ENCODE measurements around the gene KIAA0232. TPM values are rescaled to one million over a fixed set of nuclear protein-coding genes. Genes with fewer than 3 reads are reported as not detected.
A peak's percentile ranks its signal among the peaks of the same experiment; 100 is the strongest.

KIAA0232 gene
- total and polyA plus RNA-seq, 9 of the 15 experiments (the other 6 are each of a cell fraction or from before 2014, with no cell fraction given), result 3.5 to 17.4 (median 13.0) TPM

- TF ChIP-seq ID3 (CRISPR knock-in tag; IDR thresholded peaks at IDR 0.05) (no peak), ID3 (tag; IDR thresholded peaks at IDR 0.05) (no peak), SIN3B (IDR thresholded peaks at IDR 0.05; ENCODE audit: low read depth) (no peak; the same call in 1 of the 2 replicates), TRIM28 (IDR thresholded peaks at IDR 0.05) (no peak), CBX3 (IDR thresholded peaks at IDR 0.05; ENCODE audit: borderline replicate concordance in 1 of 2, low read length in 2 of 2) (no peak), ZNF57 (CRISPR knock-in tag; IDR thresholded peaks at IDR 0.05) (no peak), SP1 (CRISPR knock-in tag; IDR thresholded peaks at IDR 0.05) (0 out of 2 replicates have a peak, but pooled peaks have one; percentile 14), FOXJ2 (tag; IDR thresholded peaks at IDR 0.05) (no peak), SMARCE1 (IDR thresholded peaks at IDR 0.05) (no peak), ZNF174 (CRISPR knock-in tag; IDR thresholded peaks at IDR 0.05) (no peak), CHD4 (IDR thresholded peaks at IDR 0.05; ENCODE audit: insufficient read depth, insufficient replicate concordance, low read depth, low read length, poor library complexity, severe bottlenecking) (no peak), BRD4 (IDR thresholded peaks at IDR 0.05) (peak; percentile 72; the same call in 1 of the 2 replicates), NR4A1 (CRISPR knock-in tag; IDR thresholded peaks at IDR 0.05) (no peak), NR4A1 (tag; IDR thresholded peaks at IDR 0.05) (no peak)
- TF ChIP-seq, protein P1, sequence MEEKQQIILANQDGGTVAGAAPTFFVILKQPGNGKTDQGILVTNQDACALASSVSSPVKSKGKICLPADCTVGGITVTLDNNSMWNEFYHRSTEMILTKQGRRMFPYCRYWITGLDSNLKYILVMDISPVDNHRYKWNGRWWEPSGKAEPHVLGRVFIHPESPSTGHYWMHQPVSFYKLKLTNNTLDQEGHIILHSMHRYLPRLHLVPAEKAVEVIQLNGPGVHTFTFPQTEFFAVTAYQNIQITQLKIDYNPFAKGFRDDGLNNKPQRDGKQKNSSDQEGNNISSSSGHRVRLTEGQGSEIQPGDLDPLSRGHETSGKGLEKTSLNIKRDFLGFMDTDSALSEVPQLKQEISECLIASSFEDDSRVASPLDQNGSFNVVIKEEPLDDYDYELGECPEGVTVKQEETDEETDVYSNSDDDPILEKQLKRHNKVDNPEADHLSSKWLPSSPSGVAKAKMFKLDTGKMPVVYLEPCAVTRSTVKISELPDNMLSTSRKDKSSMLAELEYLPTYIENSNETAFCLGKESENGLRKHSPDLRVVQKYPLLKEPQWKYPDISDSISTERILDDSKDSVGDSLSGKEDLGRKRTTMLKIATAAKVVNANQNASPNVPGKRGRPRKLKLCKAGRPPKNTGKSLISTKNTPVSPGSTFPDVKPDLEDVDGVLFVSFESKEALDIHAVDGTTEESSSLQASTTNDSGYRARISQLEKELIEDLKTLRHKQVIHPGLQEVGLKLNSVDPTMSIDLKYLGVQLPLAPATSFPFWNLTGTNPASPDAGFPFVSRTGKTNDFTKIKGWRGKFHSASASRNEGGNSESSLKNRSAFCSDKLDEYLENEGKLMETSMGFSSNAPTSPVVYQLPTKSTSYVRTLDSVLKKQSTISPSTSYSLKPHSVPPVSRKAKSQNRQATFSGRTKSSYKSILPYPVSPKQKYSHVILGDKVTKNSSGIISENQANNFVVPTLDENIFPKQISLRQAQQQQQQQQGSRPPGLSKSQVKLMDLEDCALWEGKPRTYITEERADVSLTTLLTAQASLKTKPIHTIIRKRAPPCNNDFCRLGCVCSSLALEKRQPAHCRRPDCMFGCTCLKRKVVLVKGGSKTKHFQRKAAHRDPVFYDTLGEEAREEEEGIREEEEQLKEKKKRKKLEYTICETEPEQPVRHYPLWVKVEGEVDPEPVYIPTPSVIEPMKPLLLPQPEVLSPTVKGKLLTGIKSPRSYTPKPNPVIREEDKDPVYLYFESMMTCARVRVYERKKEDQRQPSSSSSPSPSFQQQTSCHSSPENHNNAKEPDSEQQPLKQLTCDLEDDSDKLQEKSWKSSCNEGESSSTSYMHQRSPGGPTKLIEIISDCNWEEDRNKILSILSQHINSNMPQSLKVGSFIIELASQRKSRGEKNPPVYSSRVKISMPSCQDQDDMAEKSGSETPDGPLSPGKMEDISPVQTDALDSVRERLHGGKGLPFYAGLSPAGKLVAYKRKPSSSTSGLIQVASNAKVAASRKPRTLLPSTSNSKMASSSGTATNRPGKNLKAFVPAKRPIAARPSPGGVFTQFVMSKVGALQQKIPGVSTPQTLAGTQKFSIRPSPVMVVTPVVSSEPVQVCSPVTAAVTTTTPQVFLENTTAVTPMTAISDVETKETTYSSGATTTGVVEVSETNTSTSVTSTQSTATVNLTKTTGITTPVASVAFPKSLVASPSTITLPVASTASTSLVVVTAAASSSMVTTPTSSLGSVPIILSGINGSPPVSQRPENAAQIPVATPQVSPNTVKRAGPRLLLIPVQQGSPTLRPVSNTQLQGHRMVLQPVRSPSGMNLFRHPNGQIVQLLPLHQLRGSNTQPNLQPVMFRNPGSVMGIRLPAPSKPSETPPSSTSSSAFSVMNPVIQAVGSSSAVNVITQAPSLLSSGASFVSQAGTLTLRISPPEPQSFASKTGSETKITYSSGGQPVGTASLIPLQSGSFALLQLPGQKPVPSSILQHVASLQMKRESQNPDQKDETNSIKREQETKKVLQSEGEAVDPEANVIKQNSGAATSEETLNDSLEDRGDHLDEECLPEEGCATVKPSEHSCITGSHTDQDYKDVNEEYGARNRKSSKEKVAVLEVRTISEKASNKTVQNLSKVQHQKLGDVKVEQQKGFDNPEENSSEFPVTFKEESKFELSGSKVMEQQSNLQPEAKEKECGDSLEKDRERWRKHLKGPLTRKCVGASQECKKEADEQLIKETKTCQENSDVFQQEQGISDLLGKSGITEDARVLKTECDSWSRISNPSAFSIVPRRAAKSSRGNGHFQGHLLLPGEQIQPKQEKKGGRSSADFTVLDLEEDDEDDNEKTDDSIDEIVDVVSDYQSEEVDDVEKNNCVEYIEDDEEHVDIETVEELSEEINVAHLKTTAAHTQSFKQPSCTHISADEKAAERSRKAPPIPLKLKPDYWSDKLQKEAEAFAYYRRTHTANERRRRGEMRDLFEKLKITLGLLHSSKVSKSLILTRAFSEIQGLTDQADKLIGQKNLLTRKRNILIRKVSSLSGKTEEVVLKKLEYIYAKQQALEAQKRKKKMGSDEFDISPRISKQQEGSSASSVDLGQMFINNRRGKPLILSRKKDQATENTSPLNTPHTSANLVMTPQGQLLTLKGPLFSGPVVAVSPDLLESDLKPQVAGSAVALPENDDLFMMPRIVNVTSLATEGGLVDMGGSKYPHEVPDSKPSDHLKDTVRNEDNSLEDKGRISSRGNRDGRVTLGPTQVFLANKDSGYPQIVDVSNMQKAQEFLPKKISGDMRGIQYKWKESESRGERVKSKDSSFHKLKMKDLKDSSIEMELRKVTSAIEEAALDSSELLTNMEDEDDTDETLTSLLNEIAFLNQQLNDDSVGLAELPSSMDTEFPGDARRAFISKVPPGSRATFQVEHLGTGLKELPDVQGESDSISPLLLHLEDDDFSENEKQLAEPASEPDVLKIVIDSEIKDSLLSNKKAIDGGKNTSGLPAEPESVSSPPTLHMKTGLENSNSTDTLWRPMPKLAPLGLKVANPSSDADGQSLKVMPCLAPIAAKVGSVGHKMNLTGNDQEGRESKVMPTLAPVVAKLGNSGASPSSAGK (IDR thresholded peaks at IDR 0.05), result no peak
These were observed 819 bp downstream of the KIAA0232 start (continued) for GRCh38 chr4:6783111-6783981.

Data from K562 (cell line).